Cardiac fibroblast (primary cell): ENCODE data around the gene ADGRD2.

ENCODE experiments used
- DNase-seq, 2 donors: peaks; one replicate each; pipeline versions ENCODE4 v3.0.0 to v3.0.0-alpha.2; 2010; ENCODE audit warnings: low read depth in 2 of 2
- H3K4me3 ChIP-seq, 2 donors: replicated peaks in 1 of 2; 1 replicate in 1 of 2; 2 replicates in 1 of 2; pipeline ENCODE4 v1.5.1; 2011; ENCODE audit warnings: low read depth in 2 of 2, low read length in 2 of 2, mild to moderate bottlenecking in 2 of 2, moderate library complexity in 1 of 2
- TF ChIP-seq, protein P1 (sequence below): IDR thresholded peaks from one replicate; pipeline ENCODE4 v1.5.1; 2011; ENCODE audit warnings: low read depth, mild to moderate bottlenecking, low read length, inconsistent platforms

The ADGRD2 gene

DNA sequence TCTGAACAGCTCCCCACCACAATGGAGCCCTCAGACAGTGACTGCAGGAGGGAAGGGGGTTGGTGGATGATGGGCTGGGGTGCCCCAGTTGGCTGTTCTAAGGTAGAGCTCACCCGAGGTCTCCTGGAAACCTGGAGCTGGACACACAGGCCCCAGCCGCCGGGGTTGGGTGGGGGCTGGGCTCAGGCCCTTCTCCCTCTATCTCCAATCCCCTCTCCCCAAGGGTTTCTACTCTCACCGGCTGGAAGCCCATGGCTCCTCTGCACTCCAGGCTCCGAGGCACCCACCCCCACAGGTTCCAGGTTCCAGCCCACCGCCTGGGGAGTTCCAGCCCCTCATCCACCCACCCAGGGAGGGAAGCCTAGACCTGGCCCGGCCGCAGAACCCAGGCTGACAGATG lies 56.2 kb downstream of the ADGRD2 start:
- H3K4me3 ChIP-seq: no peak overlapping the region
- DNase-seq: no peak
- TF ChIP-seq, protein P1, sequence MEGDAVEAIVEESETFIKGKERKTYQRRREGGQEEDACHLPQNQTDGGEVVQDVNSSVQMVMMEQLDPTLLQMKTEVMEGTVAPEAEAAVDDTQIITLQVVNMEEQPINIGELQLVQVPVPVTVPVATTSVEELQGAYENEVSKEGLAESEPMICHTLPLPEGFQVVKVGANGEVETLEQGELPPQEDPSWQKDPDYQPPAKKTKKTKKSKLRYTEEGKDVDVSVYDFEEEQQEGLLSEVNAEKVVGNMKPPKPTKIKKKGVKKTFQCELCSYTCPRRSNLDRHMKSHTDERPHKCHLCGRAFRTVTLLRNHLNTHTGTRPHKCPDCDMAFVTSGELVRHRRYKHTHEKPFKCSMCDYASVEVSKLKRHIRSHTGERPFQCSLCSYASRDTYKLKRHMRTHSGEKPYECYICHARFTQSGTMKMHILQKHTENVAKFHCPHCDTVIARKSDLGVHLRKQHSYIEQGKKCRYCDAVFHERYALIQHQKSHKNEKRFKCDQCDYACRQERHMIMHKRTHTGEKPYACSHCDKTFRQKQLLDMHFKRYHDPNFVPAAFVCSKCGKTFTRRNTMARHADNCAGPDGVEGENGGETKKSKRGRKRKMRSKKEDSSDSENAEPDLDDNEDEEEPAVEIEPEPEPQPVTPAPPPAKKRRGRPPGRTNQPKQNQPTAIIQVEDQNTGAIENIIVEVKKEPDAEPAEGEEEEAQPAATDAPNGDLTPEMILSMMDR: no peak

DNA sequence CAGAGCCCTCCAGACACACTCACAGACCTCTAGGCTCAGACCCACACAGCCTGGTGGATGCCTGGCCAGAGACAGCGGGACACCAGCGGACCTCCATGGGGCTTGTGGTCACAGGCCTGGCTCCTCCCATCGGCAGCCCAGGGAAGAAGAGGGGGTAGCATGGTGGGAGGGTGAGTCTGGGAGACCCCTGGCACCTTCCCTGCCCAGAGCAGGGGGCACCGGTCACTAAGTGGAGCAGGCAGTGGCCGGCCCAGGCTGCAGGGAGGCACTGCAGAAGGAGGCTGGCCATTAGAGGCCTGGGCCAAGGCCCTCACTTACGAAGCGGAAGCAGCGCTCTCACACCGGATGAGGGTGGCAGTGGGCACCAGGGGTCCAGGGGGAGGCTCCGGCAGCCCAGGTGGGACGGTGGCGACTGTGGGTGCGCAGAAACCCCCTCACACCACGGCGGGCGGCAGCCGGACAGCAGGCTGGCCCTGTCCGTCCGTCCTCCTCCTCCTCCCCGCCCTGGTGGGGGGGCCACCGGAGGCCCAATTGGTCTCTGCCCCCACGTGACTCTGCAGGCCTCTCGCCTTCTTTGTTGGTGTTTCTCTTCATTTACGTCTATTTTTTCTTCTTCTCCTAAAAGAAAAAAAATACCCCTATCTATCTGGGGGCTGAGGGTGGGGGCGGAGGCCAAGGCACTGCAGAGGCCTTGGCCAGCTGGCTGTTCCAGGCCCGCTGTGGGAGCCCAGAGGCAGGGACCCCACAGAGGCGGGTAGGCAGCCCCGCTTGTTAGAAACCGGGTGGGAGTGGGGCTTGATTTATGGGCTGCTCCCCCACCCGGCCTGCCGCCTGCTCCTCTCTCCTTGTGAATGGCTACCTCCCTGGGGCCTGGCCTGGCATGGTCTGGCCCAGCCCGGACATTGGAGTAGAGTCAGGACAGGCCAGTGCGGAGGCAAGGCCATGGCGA lies 57.0 kb downstream of the ADGRD2 start, which contains the start of gene NR5A1:
Gene NR5A1, minus strand, starts transcription at position 469 of the 949 bp plus-strand sequence. CDS start 4,004 bp downstream, outside the sequence.
- TF ChIP-seq, protein P1: no peak
- no peak for DNase-seq
- no peak within 1 kb of the TSS for H3K4me3 ChIP-seq

DNA sequence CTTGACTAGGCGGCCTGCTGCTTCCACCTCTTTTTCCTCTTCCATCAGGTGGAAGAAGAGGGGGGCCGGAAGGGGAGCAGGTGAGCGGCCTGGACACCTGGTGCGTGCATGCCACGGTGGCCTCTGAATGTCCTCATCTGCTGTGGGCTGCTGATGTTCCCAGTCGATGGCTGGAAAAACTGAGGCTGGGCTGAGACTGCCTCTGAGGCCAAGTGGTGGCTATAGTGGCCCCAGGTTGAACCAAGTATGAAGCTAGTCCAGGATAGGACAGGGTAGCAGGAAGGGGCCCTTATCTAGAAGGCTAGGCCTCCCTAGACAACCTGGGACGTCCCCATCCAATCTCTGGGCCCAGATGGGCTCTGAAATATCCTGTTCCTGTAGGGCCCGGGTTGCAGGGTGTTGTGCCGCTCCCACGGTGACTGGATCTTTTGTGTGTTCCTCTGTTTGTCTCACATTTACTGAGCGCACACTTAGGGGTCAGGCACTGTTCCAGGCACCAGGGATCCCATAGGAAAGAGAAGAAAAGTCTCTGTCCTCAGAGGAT lies 57.7 kb downstream of the ADGRD2 start:
- no peak overlapping the region for H3K4me3 ChIP-seq
- TF ChIP-seq, protein P1: no peak
- no peak for DNase-seq

DNA sequence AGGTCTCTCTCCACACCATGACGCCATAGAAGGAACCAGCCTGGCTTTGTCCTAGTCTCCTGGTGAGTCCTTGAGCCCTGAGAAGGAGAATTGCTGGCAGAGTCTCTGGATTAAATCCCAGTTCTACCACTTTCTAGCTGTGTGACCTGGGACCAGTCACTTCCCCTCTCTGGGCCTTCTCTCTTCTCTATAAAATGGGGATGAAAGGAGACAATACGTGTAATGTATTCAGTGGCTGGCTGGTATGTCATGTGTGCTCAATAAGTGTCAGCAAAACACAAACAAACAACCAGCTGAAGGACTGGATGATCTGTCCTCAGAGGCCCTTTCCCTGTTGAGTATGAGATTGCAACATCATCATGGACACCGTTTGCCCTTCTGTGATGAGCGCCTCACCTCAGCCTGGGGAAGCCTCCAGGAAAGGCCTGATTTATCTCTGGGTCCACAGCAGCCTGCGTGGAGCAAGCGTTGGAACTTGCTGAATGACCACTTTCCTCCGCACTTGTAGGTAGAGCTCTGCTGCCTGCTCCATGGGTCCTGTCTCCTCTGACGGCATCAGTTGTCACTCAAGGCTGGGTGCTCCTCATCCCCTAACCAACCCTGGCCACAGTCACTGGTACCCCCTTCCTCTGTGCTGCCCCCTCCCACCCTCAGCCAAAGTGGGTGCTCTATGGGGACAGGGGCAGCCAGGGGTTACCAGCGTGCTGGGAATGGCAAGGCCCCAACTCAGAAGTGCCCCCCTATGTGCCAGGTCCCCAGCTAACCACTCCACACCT lies 60.6 kb downstream of the ADGRD2 start:
- DNase-seq: peak in 1 of 2 donors; percentile 33
- H3K4me3 ChIP-seq: no peak overlapping the region
- TF ChIP-seq, protein P1: no peak

DNA sequence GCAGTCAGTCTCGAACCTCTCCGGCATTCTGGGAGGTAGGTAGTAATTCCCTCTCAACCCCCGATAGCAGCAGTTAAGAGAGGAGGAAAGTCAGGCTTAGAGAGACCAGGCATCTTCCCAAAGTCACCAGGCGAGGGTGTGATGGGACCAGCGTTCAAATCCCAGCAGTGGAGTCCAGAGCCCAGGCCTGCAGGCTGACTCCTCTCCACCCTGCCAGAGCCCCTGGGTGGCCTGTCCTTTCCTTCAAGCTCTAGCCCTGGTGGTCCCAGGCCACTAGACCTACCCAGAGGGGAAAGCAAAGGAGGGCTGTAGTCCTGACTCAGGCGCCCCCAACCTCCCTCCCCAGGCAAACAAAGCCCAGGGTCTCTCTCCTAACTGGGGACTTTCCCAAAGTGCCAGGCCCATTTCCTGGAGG lies 61.2 kb downstream of the ADGRD2 start:
- TF ChIP-seq, protein P1: no peak
- DNase-seq: no peak
- no peak overlapping the region for H3K4me3 ChIP-seq

DNA sequence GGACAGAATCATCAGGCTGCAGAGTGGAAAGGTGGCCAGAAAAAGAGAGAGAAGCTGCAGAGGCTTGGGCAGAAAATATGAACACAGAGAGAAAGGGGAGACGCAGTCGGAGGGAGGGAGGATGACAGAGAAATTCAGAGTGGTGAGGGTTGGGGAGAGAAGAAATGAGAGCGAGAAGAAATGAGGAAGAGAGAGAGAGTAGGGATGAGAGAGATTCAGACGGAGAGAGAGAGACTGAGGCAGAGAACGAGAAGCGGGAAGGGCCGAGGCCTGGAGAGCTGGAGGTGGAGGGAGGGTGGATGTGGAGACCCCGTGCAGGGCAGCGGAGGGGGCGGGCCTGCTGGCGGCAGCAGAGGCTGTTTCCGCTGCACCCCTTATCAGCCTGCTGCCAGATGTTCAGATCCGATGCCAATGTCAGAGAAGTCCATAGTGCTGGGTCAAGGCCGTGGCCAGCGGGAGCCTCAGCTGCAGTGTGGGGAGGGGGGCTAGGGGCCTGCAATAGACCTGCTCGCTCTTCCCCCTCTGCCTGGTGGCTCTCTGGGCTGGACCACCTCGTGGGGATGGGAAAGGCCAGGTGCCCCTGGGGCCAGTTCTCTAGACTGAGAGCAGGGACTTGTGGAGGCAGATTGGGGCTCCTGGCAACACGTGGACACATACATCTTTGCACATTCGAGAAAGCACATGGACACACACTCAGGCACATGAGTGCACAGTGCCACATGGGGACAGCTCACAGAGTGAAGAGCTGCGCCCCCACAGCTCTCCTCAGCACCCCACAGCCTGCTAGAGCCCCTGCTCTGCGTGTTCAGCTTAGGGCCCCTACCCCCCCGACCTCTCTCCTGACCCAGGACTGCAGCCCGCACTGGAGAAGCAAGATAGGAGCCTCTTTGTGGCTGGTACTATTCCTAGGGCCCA lies 61.9 kb downstream of the ADGRD2 start:
- DNase-seq: no peak
- no peak overlapping the region for H3K4me3 ChIP-seq
- TF ChIP-seq, protein P1: no peak
